CD14-positive monocyte (primary cell): ENCODE measurements around the gene SEM1. TPM values are rescaled to one million over a fixed set of nuclear protein-coding genes. Genes with fewer than 3 reads are reported as not detected.

Source experiments
- DNase-seq, 3 donors: peaks; one replicate each; pipeline ENCODE4 v3.0.0-alpha.2; 2011 to 2022
- H2AFZ ChIP-seq: 2 replicates; pipeline ENCODE4 v1.6.0; 2012; ENCODE audit warnings: mild to moderate bottlenecking, low read depth, low read length, inconsistent platforms; ENCODE audit not compliant: insufficient read depth, poor library complexity, severe bottlenecking
- H3K27ac ChIP-seq, 2 donors: 1 replicate in 1 of 2; 2 replicates in 1 of 2; pipeline ENCODE4 v1.5.1; 2012 to 2013; ENCODE audit warnings: low read length in 2 of 2, control low read depth in 1 of 2, inconsistent platforms in 1 of 2, low read depth in 1 of 2, mild to moderate bottlenecking in 1 of 2
- H3K27me3 ChIP-seq, 2 donors: one replicate each; pipeline versions ENCODE4 v1.6.0 to v1.6.1; 2011 to 2013; ENCODE audit warnings: low read length in 2 of 2; ENCODE audit not compliant: control insufficient read depth in 2 of 2, insufficient read depth in 2 of 2
- H3K36me3 ChIP-seq, 2 donors: replicated peaks in 1 of 2; 1 replicate in 1 of 2; 2 replicates in 1 of 2; pipeline versions ENCODE4 v1.5.1 to v1.6.1; 2012 to 2013; ENCODE audit warnings: low read length in 2 of 2, control low read depth in 1 of 2, inconsistent platforms in 1 of 2, mild to moderate bottlenecking in 1 of 2; ENCODE audit not compliant: insufficient read depth in 2 of 2, control insufficient read depth in 1 of 2
- H3K4me1 ChIP-seq, 2 donors: 1 replicate in 1 of 2; 2 replicates in 1 of 2; pipeline versions ENCODE4 v1.5.1 to v1.6.1; 2012 to 2013; ENCODE audit warnings: low read length in 2 of 2, control low read depth in 1 of 2, inconsistent platforms in 1 of 2, mild to moderate bottlenecking in 1 of 2, moderate library complexity in 1 of 2; ENCODE audit not compliant: insufficient read depth in 2 of 2, control insufficient read depth in 1 of 2
- H3K4me2 ChIP-seq: replicated peaks from 2 replicates; pipeline ENCODE3; 2012; ENCODE audit warnings: low read length, moderate library complexity, mild to moderate bottlenecking; ENCODE audit not compliant: poor library complexity, severe bottlenecking; ENCODE audit errors: extremely low read depth
- H3K4me3 ChIP-seq, 3 experiments: fragments of 200-600 bp in 1 of 3; sonication (generic) in 1 of 3; replicated peaks in 1 of 3; 1 replicate in 2 of 3; 2 replicates in 1 of 3; pipeline ENCODE4 v1.5.1; 2011 to 2013; ENCODE audit warnings: low read length in 3 of 3, mild to moderate bottlenecking in 3 of 3, control low read depth in 2 of 3, low read depth in 2 of 3, inconsistent platforms in 1 of 3, moderate library complexity in 1 of 3
- H3K79me2 ChIP-seq: 2 replicates; pipeline ENCODE4 v1.6.0; 2012; ENCODE audit warnings: mild to moderate bottlenecking, control low read depth, inconsistent platforms, low read length, moderate library complexity; ENCODE audit not compliant: insufficient read depth
- H3K9ac ChIP-seq: 2 replicates; pipeline ENCODE4 v1.6.0; 2017; ENCODE audit warnings: low read length, mild to moderate bottlenecking; ENCODE audit not compliant: insufficient read depth, poor library complexity, severe bottlenecking
- H3K9me3 ChIP-seq, 2 donors: replicated peaks in 1 of 2; 1 replicate in 1 of 2; 2 replicates in 1 of 2; pipeline versions ENCODE4 v1.5.1 to v1.6.1; 2012 to 2013; ENCODE audit warnings: low read length in 2 of 2, control low read depth in 1 of 2; ENCODE audit not compliant: control insufficient read depth in 1 of 2, insufficient read depth in 1 of 2
- H4K20me1 ChIP-seq: 2 replicates; pipeline ENCODE4 v1.6.0; 2012; ENCODE audit warnings: mild to moderate bottlenecking, low read length, control low read depth, moderate library complexity; ENCODE audit not compliant: insufficient read depth
- H3K27ac Mint-ChIP-seq, 7 donors: one replicate each; pipeline ENCODE4 v1.8.0; 2020; ENCODE audit warnings: mild to moderate bottlenecking in 7 of 7, mixed read lengths in 7 of 7, moderate library complexity in 6 of 7, inconsistent platforms in 2 of 7
- H3K27me3 Mint-ChIP-seq, 3 donors: one replicate each; pipeline ENCODE4 v1.8.0; 2021 to 2022; ENCODE audit warnings: low read depth in 3 of 3, mild to moderate bottlenecking in 3 of 3, mixed read lengths in 3 of 3, moderate library complexity in 3 of 3, inconsistent platforms in 1 of 3
- H3K36me3 Mint-ChIP-seq, 2 donors: one replicate each; pipeline ENCODE4 v1.8.0; 2020; ENCODE audit warnings: mixed read lengths in 2 of 2, inconsistent platforms in 1 of 2, mild to moderate bottlenecking in 1 of 2
- H3K4me1 Mint-ChIP-seq: one replicate; pipeline ENCODE4 v1.8.0; 2020; ENCODE audit warnings: mild to moderate bottlenecking, mixed read lengths
- H3K4me3 Mint-ChIP-seq, 2 donors: one replicate each; pipeline ENCODE4 v1.8.0; 2020; ENCODE audit warnings: mild to moderate bottlenecking in 2 of 2, mixed read lengths in 2 of 2, moderate library complexity in 1 of 2
- H3K9me3 Mint-ChIP-seq, 7 donors: one replicate each; pipeline ENCODE4 v1.8.0; 2020 to 2022; ENCODE audit warnings: mixed read lengths in 7 of 7, mild to moderate bottlenecking in 6 of 7, moderate library complexity in 6 of 7, inconsistent platforms in 2 of 7
- CTCF ChIP-seq: fragments of 200-600 bp; IDR thresholded peaks from one replicate; pipeline ENCODE4 v1.8.0; 2022; ENCODE audit warnings: antibody characterized with exemption, mild to moderate bottlenecking
- WGBS: methylation state at CpG from one replicate; pipeline ENCODE4 v1.1.5; 2013; ENCODE audit warnings: missing lambda C conversion rate; ENCODE audit not compliant: insufficient coverage; 5-methylcytosine and 5-hydroxymethylcytosine counted together
- intact Hi-C, 2 donors: fragments of 100-400 bp; cut with micrococcal nuclease; formaldehyde crosslinking; loops; one replicate each; pipeline versions ENCODE4 v1.15.0 to v1.15.1; 2023
- polyA plus RNA-seq, 3 donors: library from polyadenylated mRNA; depleted of rRNA in 1 of 3; unstranded in 2 of 3; stranded (reverse) in 1 of 3; fragments of 300-500 nt in 2 of 3; fragments of >200 nt in 1 of 3; fragmentation: Illumina TruSeq in 2 of 3; gene quantifications; 1 replicate in 2 of 3; 2 replicates in 1 of 3; pipeline ENCODE4 v1.2.3, GENCODE V29; 2012 to 2021

The SEM1 gene
- polyA plus RNA-seq, 3 donors = 8.0 to 117 (median 98.1) TPM

GRCh38 chr7:96658022-96658412 lies 51.6 kb downstream of the SEM1 start:
- no peak overlapping the region for H3K27ac Mint-ChIP-seq
- peaks cover 1% of the 10 kb centered on the region for H3K4me1 Mint-ChIP-seq
- H2AFZ ChIP-seq = no peak overlapping the region
- H3K4me1 ChIP-seq = no peaks in the 10 kb centered on the region
- no peak overlapping the region for H3K4me2 ChIP-seq
- H3K36me3 Mint-ChIP-seq = no peaks in the 10 kb centered on the region
- peaks cover 0 to 2% (median 0%) of the 10 kb centered on the region in 3 donors for H3K27me3 Mint-ChIP-seq
- no peak for TF ChIP-seq CTCF
- no peak overlapping the region for H3K4me3 Mint-ChIP-seq
- no peaks in the 10 kb centered on the region for H3K9me3 ChIP-seq
- H3K4me3 ChIP-seq = no peak overlapping the region
- H3K79me2 ChIP-seq = no peaks in the 10 kb centered on the region
- no peaks in the 10 kb centered on the region for H3K36me3 ChIP-seq
- no peaks in the 10 kb centered on the region for H4K20me1 ChIP-seq
- no CpG with 5 or more reads among the region's 2 CpGs for WGBS
- H3K27ac ChIP-seq = no peak overlapping the region
- DNase-seq = no peak
- H3K9ac ChIP-seq = no peak overlapping the region
- no peaks in the 10 kb centered on the region for H3K27me3 ChIP-seq
- intact Hi-C loops = no loop called here
- H3K9me3 Mint-ChIP-seq = peaks cover 0 to 1% (median 0%) of the 10 kb centered on the region in 7 donors

GRCh38 chr7:96657347-96658021 lies 52.2 kb downstream of the SEM1 start:
- no peak overlapping the region for H2AFZ ChIP-seq
- H3K79me2 ChIP-seq = no peaks in the 10 kb centered on the region
- TF ChIP-seq CTCF = no peak
- H3K27me3 Mint-ChIP-seq = peaks cover 0 to 2% (median 0%) of the 10 kb centered on the region in 3 donors
- WGBS = 89% methylated on average over 5 of the region's 7 CpGs
- H3K9me3 ChIP-seq = no peaks in the 10 kb centered on the region
- no peak overlapping the region for H3K4me3 Mint-ChIP-seq
- H3K27ac ChIP-seq = no peak overlapping the region
- H3K4me1 Mint-ChIP-seq = no peaks in the 10 kb centered on the region
- no peak for DNase-seq
- no peaks in the 10 kb centered on the region for H4K20me1 ChIP-seq
- peaks cover 0 to 1% (median 0%) of the 10 kb centered on the region in 7 donors for H3K9me3 Mint-ChIP-seq
- H3K4me1 ChIP-seq = no peaks in the 10 kb centered on the region
- no peak overlapping the region for H3K4me2 ChIP-seq
- no peaks in the 10 kb centered on the region for H3K36me3 ChIP-seq
- intact Hi-C loops = no loop called here
- no peaks in the 10 kb centered on the region for H3K36me3 Mint-ChIP-seq
- no peak overlapping the region for H3K4me3 ChIP-seq
- no peak overlapping the region for H3K9ac ChIP-seq
- H3K27me3 ChIP-seq = no peaks in the 10 kb centered on the region
- H3K27ac Mint-ChIP-seq = no peak overlapping the region
